GM18519 (cell line): ENCODE results near the gene SERP1.
"Not testable (repeated sequence)": the region's sequence is repeated elsewhere in the genome, so short reads cannot be mapped to it uniquely, and the experiment has no call there.

ENCODE experiments used
- ATAC-seq: cut with Tn5 transposase; IDR thresholded peaks from one replicate; pipeline ENCODE4 v1.9.1; 2021; ENCODE audit warnings: mild to moderate bottlenecking, moderate library complexity; ENCODE audit not compliant: unreplicated experiment, low FRiP score

Gene SERP1

GRCh38 chr3:150540297-150540696, 6.0 kb downstream of the SERP1 start:
- ATAC-seq = no peak

- no peak for ATAC-seq
These were observed 7.7 kb downstream of the SERP1 start for GRCh38 chr3:150538324-150539208.

- no peak for ATAC-seq
These were observed 11.1 kb downstream of the SERP1 start for GRCh38 chr3:150535204-150535603.

GRCh38 chr3:150531775-150532174, 14.5 kb downstream of the SERP1 start:
- no peak for ATAC-seq

GRCh38 chr3:150528354-150528797, 17.9 kb downstream of the SERP1 start:
- ATAC-seq = no peak

- ATAC-seq = no peak
These were observed 18.6 kb downstream of the SERP1 start for GRCh38 chr3:150527464-150528255.

- ATAC-seq = no peak
These were observed 22.8 kb downstream of the SERP1 start for GRCh38 chr3:150523538-150523937.

GRCh38 chr3:150521463-150521862, 24.8 kb downstream of the SERP1 start:
- no peak for ATAC-seq

GRCh38 chr3:150520408-150520807, 25.9 kb downstream of the SERP1 start:
- ATAC-seq = no peak

GRCh38 chr3:150519026-150519425, 27.3 kb downstream of the SERP1 start:
- no peak for ATAC-seq

GRCh38 chr3:150515210-150515609, 31.1 kb downstream of the SERP1 start:
- no peak for ATAC-seq

GRCh38 chr3:150511122-150511821, 35.0 kb downstream of the SERP1 start:
- no peak for ATAC-seq

- no peak for ATAC-seq
These were observed 36.5 kb downstream of the SERP1 start for GRCh38 chr3:150509780-150510179.

- no peak for ATAC-seq
These were observed 37.9 kb downstream of the SERP1 start for GRCh38 chr3:150508401-150508800.

- ATAC-seq = no peak
These were observed 41.8 kb downstream of the SERP1 start for GRCh38 chr3:150504483-150504882.

GRCh38 chr3:150503402-150504099, 42.7 kb downstream of the SERP1 start:
- ATAC-seq = no peak

- ATAC-seq = not testable (repeated sequence)
These were observed 45.3 kb downstream of the SERP1 start for GRCh38 chr3:150500960-150501359.

GRCh38 chr3:150497956-150498355, 48.3 kb downstream of the SERP1 start:
- ATAC-seq = no peak

- no peak for ATAC-seq
These were observed 50.6 kb downstream of the SERP1 start for GRCh38 chr3:150495563-150496168.

- no peak for ATAC-seq
These were observed 51.1 kb downstream of the SERP1 start for GRCh38 chr3:150495149-150495548.
